ENCODE measurements around the gene CCT8.

The CCT8 gene

GRCh38 chr21:29092102-29092959 lies 18.9 kb upstream of the CCT8 start:
- H3K36me3 ChIP-seq (ENCODE audit: low read length), result no peaks in the 10 kb centered on the region
- H3K27me3 ChIP-seq (ENCODE audit: low read length), result no peaks in the 10 kb centered on the region
- no peak overlapping the region for H3K4me2 ChIP-seq (ENCODE audit: low read depth, low read length, poor library complexity, severe bottlenecking)
- no peaks in the 10 kb centered on the region for H4K20me1 ChIP-seq (ENCODE audit: low read depth, low read length)
- H3K9ac ChIP-seq (ENCODE audit: low read length), result no peak overlapping the region
- no peaks in the 10 kb centered on the region for H3K79me2 ChIP-seq (ENCODE audit: insufficient read depth, low read length)
- H3K9me2 ChIP-seq (replicated peaks; ENCODE audit: insufficient read depth, low read length), result no peaks in the 10 kb centered on the region
- no peaks in the 10 kb centered on the region for H3F3A ChIP-seq (ENCODE audit: insufficient read depth)
- H3K27ac ChIP-seq (ENCODE audit: low read depth, low read length), result no peak overlapping the region
- H3K9me3 ChIP-seq (ENCODE audit: insufficient read depth, low read length), result no peaks in the 10 kb centered on the region
- no peak overlapping the region for H2AFZ ChIP-seq (ENCODE audit: low read depth, low read length, severe bottlenecking)
- no peak overlapping the region for H3K4me3 ChIP-seq (ENCODE audit: insufficient read depth, low read length, poor library complexity, severe bottlenecking)
- TF ChIP-seq EZH2phosphoT487 (conservative IDR thresholded peaks at IDR 0.05; ENCODE audit: low read length), result no peak
- TF ChIP-seq, protein P1, sequence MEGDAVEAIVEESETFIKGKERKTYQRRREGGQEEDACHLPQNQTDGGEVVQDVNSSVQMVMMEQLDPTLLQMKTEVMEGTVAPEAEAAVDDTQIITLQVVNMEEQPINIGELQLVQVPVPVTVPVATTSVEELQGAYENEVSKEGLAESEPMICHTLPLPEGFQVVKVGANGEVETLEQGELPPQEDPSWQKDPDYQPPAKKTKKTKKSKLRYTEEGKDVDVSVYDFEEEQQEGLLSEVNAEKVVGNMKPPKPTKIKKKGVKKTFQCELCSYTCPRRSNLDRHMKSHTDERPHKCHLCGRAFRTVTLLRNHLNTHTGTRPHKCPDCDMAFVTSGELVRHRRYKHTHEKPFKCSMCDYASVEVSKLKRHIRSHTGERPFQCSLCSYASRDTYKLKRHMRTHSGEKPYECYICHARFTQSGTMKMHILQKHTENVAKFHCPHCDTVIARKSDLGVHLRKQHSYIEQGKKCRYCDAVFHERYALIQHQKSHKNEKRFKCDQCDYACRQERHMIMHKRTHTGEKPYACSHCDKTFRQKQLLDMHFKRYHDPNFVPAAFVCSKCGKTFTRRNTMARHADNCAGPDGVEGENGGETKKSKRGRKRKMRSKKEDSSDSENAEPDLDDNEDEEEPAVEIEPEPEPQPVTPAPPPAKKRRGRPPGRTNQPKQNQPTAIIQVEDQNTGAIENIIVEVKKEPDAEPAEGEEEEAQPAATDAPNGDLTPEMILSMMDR (IDR thresholded peaks at IDR 0.05; ENCODE audit: insufficient read depth, low read length, poor library complexity, severe bottlenecking), result no peak

DNA sequence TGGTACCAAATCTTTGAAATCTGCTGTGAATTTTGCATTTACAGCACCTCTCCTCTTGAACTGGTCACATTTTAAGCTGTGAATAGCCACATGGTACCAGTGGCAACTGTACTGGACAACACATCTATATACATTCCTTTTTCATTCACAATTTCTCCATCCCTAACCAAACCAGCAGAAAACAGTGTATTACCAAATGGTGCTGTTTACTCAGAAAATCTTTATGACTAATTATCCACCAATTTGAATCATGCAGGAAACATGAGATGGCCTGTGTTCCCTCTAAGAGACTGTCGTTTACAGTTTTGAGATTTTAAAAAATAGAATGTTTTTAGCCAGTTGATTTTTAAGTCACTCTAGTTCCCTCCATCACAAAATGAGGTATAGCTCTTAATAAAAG lies 17.6 kb upstream of the CCT8 start:
- Histone ChIP-seq H3K9ac (ENCODE audit: low read length) (no peak overlapping the region), H3K27ac (ENCODE audit: low read depth, low read length) (no peak overlapping the region)
- TF ChIP-seq EZH2phosphoT487 (conservative IDR thresholded peaks at IDR 0.05; ENCODE audit: low read length), result no peak
- TF ChIP-seq, protein P1 (IDR thresholded peaks at IDR 0.05; ENCODE audit: insufficient read depth, low read length, poor library complexity, severe bottlenecking), result no peak

DNA sequence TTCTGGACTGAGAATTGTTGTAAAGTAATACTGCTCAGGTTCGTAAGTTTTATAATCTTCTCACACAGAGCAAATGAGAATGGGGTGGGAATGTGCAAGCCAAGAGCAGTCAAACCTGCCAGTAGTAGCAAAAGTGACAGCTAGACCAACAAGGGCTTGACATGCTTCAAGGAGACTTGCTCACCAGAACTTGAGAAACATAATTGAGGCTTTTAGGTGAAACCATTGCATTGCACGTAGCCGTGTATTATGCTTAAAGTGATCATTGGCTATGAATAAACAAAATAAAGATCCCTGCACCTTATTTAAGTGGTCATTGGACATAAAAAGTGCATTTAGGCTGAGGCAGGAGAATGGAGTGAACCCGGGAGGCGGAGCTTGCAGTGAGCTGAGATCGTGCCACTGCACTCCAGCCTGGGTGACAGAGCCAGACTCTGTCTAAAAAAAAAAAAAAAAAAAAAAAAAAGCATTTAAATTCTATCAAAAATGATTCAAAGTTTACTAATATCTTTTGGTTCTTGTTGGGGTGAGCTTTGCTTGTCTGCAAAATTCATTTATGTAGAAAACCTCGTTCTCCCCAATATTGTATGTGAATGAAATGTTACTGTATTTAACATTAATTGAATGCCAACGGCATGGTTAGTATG lies 11.8 kb upstream of the CCT8 start:
- H3K27ac ChIP-seq (ENCODE audit: low read depth, low read length), result no peak overlapping the region
- H2AFZ ChIP-seq (ENCODE audit: low read depth, low read length, severe bottlenecking), result no peak overlapping the region
- no peaks in the 10 kb centered on the region for H3K9me3 ChIP-seq (ENCODE audit: insufficient read depth, low read length)
- H3K9ac ChIP-seq (ENCODE audit: low read length), result no peak overlapping the region
- no peaks in the 10 kb centered on the region for H3F3A ChIP-seq (ENCODE audit: insufficient read depth)
- H3K9me2 ChIP-seq (replicated peaks; ENCODE audit: insufficient read depth, low read length), result no peaks in the 10 kb centered on the region
- H4K20me1 ChIP-seq (ENCODE audit: low read depth, low read length), result no peaks in the 10 kb centered on the region
- no peak overlapping the region for H3K4me3 ChIP-seq (ENCODE audit: insufficient read depth, low read length, poor library complexity, severe bottlenecking)
- no peaks in the 10 kb centered on the region for H3K27me3 ChIP-seq (ENCODE audit: low read length)
- no peak for TF ChIP-seq EZH2phosphoT487 (conservative IDR thresholded peaks at IDR 0.05; ENCODE audit: low read length)
- TF ChIP-seq, protein P1 (IDR thresholded peaks at IDR 0.05; ENCODE audit: insufficient read depth, low read length, poor library complexity, severe bottlenecking), result no peak
- no peaks in the 10 kb centered on the region for H3K36me3 ChIP-seq (ENCODE audit: low read length)
- no peaks in the 10 kb centered on the region for H3K79me2 ChIP-seq (ENCODE audit: insufficient read depth, low read length)
- no peak overlapping the region for H3K4me2 ChIP-seq (ENCODE audit: low read depth, low read length, poor library complexity, severe bottlenecking)

More for the DNA sequence above, 17.6 kb upstream of the CCT8 start:
- Histone ChIP-seq H3K79me2 (ENCODE audit: insufficient read depth, low read length) (no peaks in the 10 kb centered on the region), H3K9me2 (replicated peaks; ENCODE audit: insufficient read depth, low read length) (no peaks in the 10 kb centered on the region), H2AFZ (ENCODE audit: low read depth, low read length, severe bottlenecking) (no peak overlapping the region), H3K27me3 (ENCODE audit: low read length) (no peaks in the 10 kb centered on the region), H4K20me1 (ENCODE audit: low read depth, low read length) (no peaks in the 10 kb centered on the region), H3K36me3 (ENCODE audit: low read length) (no peaks in the 10 kb centered on the region), H3F3A (ENCODE audit: insufficient read depth) (no peaks in the 10 kb centered on the region), H3K9me3 (ENCODE audit: insufficient read depth, low read length) (no peaks in the 10 kb centered on the region), H3K4me3 (ENCODE audit: insufficient read depth, low read length, poor library complexity, severe bottlenecking) (no peak overlapping the region), H3K4me2 (ENCODE audit: low read depth, low read length, poor library complexity, severe bottlenecking) (no peak overlapping the region)
